HCT116 (cell line): ENCODE data around the gene OR2A1.
"Not testable (repeated sequence)": the region's sequence is repeated elsewhere in the genome, so short reads cannot be mapped to it uniquely, and the experiment has no call there.

Experiments used
- CEBPB ChIP-seq: IDR thresholded peaks from 2 replicates; pipeline ENCODE4 v1.6.1; 2012; ENCODE audit warnings: low read depth
- CTCF ChIP-seq, 3 experiments: fragments of 200-600 bp in 1 of 3; sonication (generic) in 1 of 3; IDR thresholded peaks in 2 of 3; conservative IDR thresholded peaks in 1 of 3; 2 replicates each; pipeline ENCODE4 v1.5.1; 2012 to 2017; ENCODE audit warnings: low read depth in 2 of 3, low read length in 2 of 3, antibody characterized with exemption in 1 of 3, borderline replicate concordance in 1 of 3, control low read depth in 1 of 3, mild to moderate bottlenecking in 1 of 3, mixed read lengths in 1 of 3, mixed run types in 1 of 3, moderate library complexity in 1 of 3; ENCODE audit not compliant: insufficient read depth in 1 of 3
- EZH2 ChIP-seq: fragments of 200-600 bp; sonication (generic); IDR thresholded peaks from 2 replicates; pipeline ENCODE4 v1.6.1; 2017; ENCODE audit warnings: antibody characterized with exemption, mixed run types
- MAX ChIP-seq: IDR thresholded peaks from 2 replicates; pipeline ENCODE4 v1.6.1; 2012
- POLR2A ChIP-seq: IDR thresholded peaks from 2 replicates; pipeline ENCODE4 v1.7.0; 2011; ENCODE audit warnings: borderline replicate concordance; ENCODE audit not compliant: insufficient read depth, insufficient read length; ENCODE audit errors: extremely low read depth
- RAD21 ChIP-seq: IDR thresholded peaks from 2 replicates; pipeline ENCODE4 v1.6.1; 2012; ENCODE audit warnings: low read depth, mild to moderate bottlenecking
- REST ChIP-seq: IDR thresholded peaks from 2 replicates; pipeline ENCODE4 v1.6.1; 2012; ENCODE audit warnings: low read depth
- SRF ChIP-seq: IDR thresholded peaks from 2 replicates; pipeline ENCODE4 v1.6.1; 2012; ENCODE audit warnings: low read depth
- YY1 ChIP-seq: IDR thresholded peaks from 2 replicates; pipeline ENCODE4 v1.6.1; 2011; ENCODE audit warnings: low read length, low read depth, moderate library complexity, mild to moderate bottlenecking; ENCODE audit not compliant: insufficient replicate concordance; ENCODE audit errors: extremely low read depth
- ZBTB33 ChIP-seq: IDR thresholded peaks from 2 replicates; pipeline ENCODE4 v1.6.1; 2011; ENCODE audit warnings: mild to moderate bottlenecking, low read length, moderate library complexity; ENCODE audit not compliant: insufficient replicate concordance; ENCODE audit errors: extremely low read depth
- ZNF274 ChIP-seq: fragments of 200-500 bp; sonication (Bioruptor generic); IDR thresholded peaks from 2 replicates; pipeline ENCODE4 v1.6.1; 2014; ENCODE audit warnings: mild to moderate bottlenecking, low read depth, low read length, inconsistent platforms
- TF ChIP-seq, protein P1 (sequence below): IDR thresholded peaks from 2 replicates; pipeline ENCODE4 v1.6.1; 2012

- TF ChIP-seq POLR2A; EZH2; CTCF (IDR thresholded peaks at IDR 0.05 in 2 of 3, conservative IDR thresholded peaks at IDR 0.05 in 1 of 3; ENCODE audit: borderline replicate concordance in 1 of 3, insufficient read depth in 1 of 3, low read depth in 2 of 3, low read length in 2 of 3); CEBPB; RAD21; ZBTB33; MAX; YY1; REST; SRF; ZNF274: not testable (repeated sequence)
- TF ChIP-seq, protein P1, sequence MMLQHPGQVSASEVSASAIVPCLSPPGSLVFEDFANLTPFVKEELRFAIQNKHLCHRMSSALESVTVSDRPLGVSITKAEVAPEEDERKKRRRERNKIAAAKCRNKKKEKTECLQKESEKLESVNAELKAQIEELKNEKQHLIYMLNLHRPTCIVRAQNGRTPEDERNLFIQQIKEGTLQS, result not testable (repeated sequence)
These were observed 7.1 kb upstream of the OR2A1 start for GRCh38 chr7:144305156-144305555.
